Endodermal cell (in vitro differentiated cells): Measurements from ENCODE around the gene ZNF236. TPM values are rescaled to one million over a fixed set of nuclear protein-coding genes. Genes with fewer than 3 reads are reported as not detected.
"Not testable (repeated sequence)": the region's sequence is repeated elsewhere in the genome, so short reads cannot be mapped to it uniquely, and the experiment has no call there.

ENCODE experiments used
- DNase-seq: peaks from one replicate; pipeline ENCODE4 v3.0.0-alpha.2; 2017
- H3K27ac ChIP-seq: 2 replicates; pipeline ENCODE4 v1.5.1; 2013; ENCODE audit warnings: mild to moderate bottlenecking, low read depth, low read length, moderate library complexity
- H3K27me3 ChIP-seq: 2 replicates; pipeline ENCODE4 v1.6.1; 2013; ENCODE audit warnings: mild to moderate bottlenecking, low read length, moderate library complexity; ENCODE audit not compliant: insufficient read depth, control insufficient read depth, poor library complexity, severe bottlenecking
- H3K36me3 ChIP-seq: 2 replicates; pipeline ENCODE4 v1.7.0; 2013; ENCODE audit warnings: mild to moderate bottlenecking, low read length, moderate library complexity; ENCODE audit not compliant: control insufficient read depth, insufficient read depth
- H3K4me1 ChIP-seq: one replicate; pipeline ENCODE4 v1.7.0; 2013; ENCODE audit warnings: low read length; ENCODE audit not compliant: control insufficient read depth, insufficient read depth
- H3K4me3 ChIP-seq: 2 replicates; pipeline ENCODE4 v1.5.1; 2013; ENCODE audit warnings: mild to moderate bottlenecking, low read length, moderate library complexity
- H3K9ac ChIP-seq: 2 replicates; pipeline ENCODE4 v1.6.1; 2013; ENCODE audit warnings: mild to moderate bottlenecking, low read length, moderate library complexity; ENCODE audit not compliant: poor library complexity, severe bottlenecking; ENCODE audit errors: extremely low read depth
- H3K9me3 ChIP-seq: 2 replicates; pipeline ENCODE4 v1.6.1; 2013; ENCODE audit warnings: mild to moderate bottlenecking, low read length, moderate library complexity; ENCODE audit not compliant: control insufficient read depth
- H3K27ac Mint-ChIP-seq: 2 replicates; pipeline ENCODE4 v1.8.0; 2020; ENCODE audit warnings: mixed read lengths
- H3K27me3 Mint-ChIP-seq: 2 replicates; pipeline ENCODE4 v1.8.0; 2021; ENCODE audit warnings: mild to moderate bottlenecking, mixed read lengths; ENCODE audit not compliant: insufficient read depth
- H3K36me3 Mint-ChIP-seq: 2 replicates; pipeline ENCODE4 v1.8.0; 2020; ENCODE audit warnings: low read depth, mixed read lengths
- H3K4me1 Mint-ChIP-seq: 2 replicates; pipeline ENCODE4 v1.8.0; 2020; ENCODE audit warnings: mixed read lengths
- H3K4me3 Mint-ChIP-seq: 2 replicates; pipeline ENCODE4 v1.8.0; 2020; ENCODE audit warnings: mild to moderate bottlenecking, moderate library complexity, mixed read lengths
- H3K9me3 Mint-ChIP-seq: 2 replicates; pipeline ENCODE4 v1.8.0; 2020; ENCODE audit warnings: mild to moderate bottlenecking, mixed read lengths
- WGBS, 2 experiments: methylation state at CpG; one replicate each; pipeline versions ENCODE4 v1.1.5 to v1.1.7; 2013; ENCODE audit warnings: missing lambda C conversion rate in 2 of 2, mixed read lengths in 1 of 2; ENCODE audit not compliant: insufficient coverage in 1 of 2, insufficient read length in 1 of 2; 5-methylcytosine and 5-hydroxymethylcytosine counted together
- total RNA-seq, 2 donors: library from RNA; stranded (reverse); fragmentation: NEBNext Ultra II Directional in 1 of 2; extraction: Animal tissue kit (Norgen Biotek cat#: 25700) in 1 of 2; gene quantifications; 2 replicates in 1 of 2; 3 replicates in 1 of 2; pipeline ENCODE4 v1.2.1, GENCODE V29; 2021
- TF ChIP-seq, protein P1 (sequence below): fragments of 200-600 bp; sonication (generic); conservative IDR thresholded peaks from 2 replicates; pipeline ENCODE4 v1.5.0; 2021; ENCODE audit warnings: antibody characterized with exemption, mild to moderate bottlenecking

ZNF236 gene
- total RNA-seq, 2 donors from 2014 or later: 27.0 to 28.3 TPM

- Mint-ChIP-seq H3K9me3 (no peaks in the 10 kb centered on the region), H3K27ac (no peak overlapping the region), H3K4me3 (no peak overlapping the region), H3K4me1 (no peaks in the 10 kb centered on the region), H3K36me3 (peaks cover 20% of the 10 kb centered on the region), H3K27me3 (no peaks in the 10 kb centered on the region)
- H3K4me1 ChIP-seq: no peaks in the 10 kb centered on the region
- WGBS, 2 experiments: 89 to 94% methylated on average over 8 to 16 of the region's 16 CpGs
- H3K4me3 ChIP-seq: no peak overlapping the region
- no peak overlapping the region for H3K9ac ChIP-seq
- no peaks in the 10 kb centered on the region for H3K27me3 ChIP-seq
- no peaks in the 10 kb centered on the region for H3K36me3 ChIP-seq
- DNase-seq: no peak
- no peak overlapping the region for H3K27ac ChIP-seq
- TF ChIP-seq, protein P1, sequence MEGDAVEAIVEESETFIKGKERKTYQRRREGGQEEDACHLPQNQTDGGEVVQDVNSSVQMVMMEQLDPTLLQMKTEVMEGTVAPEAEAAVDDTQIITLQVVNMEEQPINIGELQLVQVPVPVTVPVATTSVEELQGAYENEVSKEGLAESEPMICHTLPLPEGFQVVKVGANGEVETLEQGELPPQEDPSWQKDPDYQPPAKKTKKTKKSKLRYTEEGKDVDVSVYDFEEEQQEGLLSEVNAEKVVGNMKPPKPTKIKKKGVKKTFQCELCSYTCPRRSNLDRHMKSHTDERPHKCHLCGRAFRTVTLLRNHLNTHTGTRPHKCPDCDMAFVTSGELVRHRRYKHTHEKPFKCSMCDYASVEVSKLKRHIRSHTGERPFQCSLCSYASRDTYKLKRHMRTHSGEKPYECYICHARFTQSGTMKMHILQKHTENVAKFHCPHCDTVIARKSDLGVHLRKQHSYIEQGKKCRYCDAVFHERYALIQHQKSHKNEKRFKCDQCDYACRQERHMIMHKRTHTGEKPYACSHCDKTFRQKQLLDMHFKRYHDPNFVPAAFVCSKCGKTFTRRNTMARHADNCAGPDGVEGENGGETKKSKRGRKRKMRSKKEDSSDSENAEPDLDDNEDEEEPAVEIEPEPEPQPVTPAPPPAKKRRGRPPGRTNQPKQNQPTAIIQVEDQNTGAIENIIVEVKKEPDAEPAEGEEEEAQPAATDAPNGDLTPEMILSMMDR: no peak
- H3K9me3 ChIP-seq: no peaks in the 10 kb centered on the region
Observed at GRCh38 chr18:77016936-77017335, 194.6 kb downstream of the ZNF236 start.

GRCh38 chr18:77017355-77017754 is 195.0 kb downstream of the ZNF236 start:
- no peaks in the 10 kb centered on the region for H3K9me3 ChIP-seq
- no peak overlapping the region for H3K4me3 ChIP-seq
- no peak overlapping the region for H3K27ac Mint-ChIP-seq
- no peaks in the 10 kb centered on the region for H3K9me3 Mint-ChIP-seq
- WGBS, 2 experiments: 92 to 95% methylated on average over 6 of the region's 6 CpGs
- no peaks in the 10 kb centered on the region for H3K27me3 Mint-ChIP-seq
- H3K27me3 ChIP-seq: no peaks in the 10 kb centered on the region
- peaks cover 20% of the 10 kb centered on the region for H3K36me3 Mint-ChIP-seq
- TF ChIP-seq, protein P1: no peak
- no peak overlapping the region for H3K9ac ChIP-seq
- H3K4me3 Mint-ChIP-seq: no peak overlapping the region
- H3K36me3 ChIP-seq: no peaks in the 10 kb centered on the region
- DNase-seq: no peak
- H3K4me1 ChIP-seq: no peaks in the 10 kb centered on the region
- H3K27ac ChIP-seq: no peak overlapping the region
- H3K4me1 Mint-ChIP-seq: no peaks in the 10 kb centered on the region

GRCh38 chr18:77018650-77019049 is 196.3 kb downstream of the ZNF236 start:
- not testable (repeated sequence) for H3K36me3 ChIP-seq, H3K27ac Mint-ChIP-seq, H3K27me3 Mint-ChIP-seq, H3K9ac ChIP-seq, H3K9me3 ChIP-seq, H3K9me3 Mint-ChIP-seq, DNase-seq, H3K4me3 Mint-ChIP-seq, H3K4me3 ChIP-seq, H3K27ac ChIP-seq, H3K4me1 Mint-ChIP-seq, H3K4me1 ChIP-seq, H3K27me3 ChIP-seq
- H3K36me3 Mint-ChIP-seq: peaks cover 20% of the 10 kb centered on the region

DNA sequence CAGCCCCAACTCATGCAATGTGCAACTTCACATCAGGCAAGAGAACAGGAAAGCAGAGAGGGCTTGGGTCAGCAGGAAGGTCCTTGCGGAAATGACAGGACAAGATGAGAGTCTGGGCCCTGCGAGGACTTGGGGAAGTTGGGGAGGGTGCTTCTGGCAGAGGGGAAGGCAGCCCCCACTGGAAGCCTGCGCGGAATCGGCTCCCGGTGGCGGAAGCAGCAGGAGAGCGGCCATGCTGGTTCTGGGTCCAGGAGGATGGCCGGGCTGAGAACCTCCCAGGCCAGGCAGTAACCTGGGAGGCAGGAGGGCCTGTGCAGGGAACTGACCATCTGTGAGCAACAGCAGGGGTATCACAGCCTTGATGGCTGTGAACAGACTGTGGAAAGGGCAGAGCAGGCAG is 197.3 kb downstream of the ZNF236 start:
- no peaks in the 10 kb centered on the region for H3K36me3 ChIP-seq
- WGBS, 2 experiments: 94 to 100% methylated on average over 6 to 9 of the region's 9 CpGs
- Mint-ChIP-seq H3K36me3 (peaks cover 20% of the 10 kb centered on the region), H3K4me1 (peaks cover 4% of the 10 kb centered on the region), H3K9me3 (no peaks in the 10 kb centered on the region), H3K27me3 (no peaks in the 10 kb centered on the region), H3K4me3 (no peak overlapping the region), H3K27ac (no peak overlapping the region)
- no peak overlapping the region for H3K4me3 ChIP-seq
- TF ChIP-seq, protein P1: no peak
- no peak overlapping the region for H3K9ac ChIP-seq
- no peak for DNase-seq
- no peaks in the 10 kb centered on the region for H3K27me3 ChIP-seq
- H3K4me1 ChIP-seq: no peaks in the 10 kb centered on the region
- no peak overlapping the region for H3K27ac ChIP-seq
- H3K9me3 ChIP-seq: no peaks in the 10 kb centered on the region
